Activated naive CD8-positive, alpha-beta T cell treated with anti-CD3 and anti-CD28 coated beads, Interleukin-2, amount 10 ng/mL, durations not matched to agents 7 days and 5 days (primary cell): ENCODE measurements around the gene GGPS1. TPM values are rescaled to one million over a fixed set of nuclear protein-coding genes. Genes with fewer than 3 reads are reported as not detected.
"Not testable (repeated sequence)": the region's sequence is repeated elsewhere in the genome, so short reads cannot be mapped to it uniquely, and the experiment has no call there.

ENCODE experiments used
- ATAC-seq: fragments of 150-1000 bp; cut with Tn5 transposase; one replicate; pipeline ENCODE4 v1.10.0; 2021; ENCODE audit warnings: low read depth, moderate library complexity
- POLR2A ChIA-PET: fragments of 350-600 bp; sonication (Branson Sonifier 250); formaldehyde crosslinking; loops from one replicate; lab custom pipeline; 2021; ENCODE audit warnings: antibody characterized with exemption; lab: Charles Lee
- DNase-seq: peaks from one replicate; pipeline ENCODE4 v3.0.0; 2021
- H3K27ac Mint-ChIP-seq: one replicate; pipeline ENCODE4 v1.8.0; 2022; ENCODE audit warnings: mild to moderate bottlenecking, mixed read lengths
- H3K27me3 Mint-ChIP-seq: one replicate; pipeline ENCODE4 v1.8.0; 2022; ENCODE audit warnings: mild to moderate bottlenecking, moderate library complexity, mixed read lengths
- H3K36me3 Mint-ChIP-seq: one replicate; pipeline ENCODE4 v1.8.0; 2021; ENCODE audit warnings: mild to moderate bottlenecking, mixed read lengths
- H3K4me1 Mint-ChIP-seq: one replicate; pipeline ENCODE4 v1.8.0; 2021; ENCODE audit warnings: mixed read lengths
- H3K4me3 Mint-ChIP-seq: one replicate; pipeline ENCODE4 v1.8.0; 2022; ENCODE audit warnings: mild to moderate bottlenecking, moderate library complexity, mixed read lengths
- H3K9me3 Mint-ChIP-seq: one replicate; pipeline ENCODE4 v1.8.0; 2021; ENCODE audit warnings: mixed read lengths
- total RNA-seq, 2 experiments: library from RNA; stranded (reverse); gene quantifications; one replicate each; pipeline ENCODE4 v1.2.3, GENCODE V29; 2021

GGPS1 gene
- total RNA-seq, 2 experiments from 2014 or later = 31.9 to 34.9 TPM

DNA sequence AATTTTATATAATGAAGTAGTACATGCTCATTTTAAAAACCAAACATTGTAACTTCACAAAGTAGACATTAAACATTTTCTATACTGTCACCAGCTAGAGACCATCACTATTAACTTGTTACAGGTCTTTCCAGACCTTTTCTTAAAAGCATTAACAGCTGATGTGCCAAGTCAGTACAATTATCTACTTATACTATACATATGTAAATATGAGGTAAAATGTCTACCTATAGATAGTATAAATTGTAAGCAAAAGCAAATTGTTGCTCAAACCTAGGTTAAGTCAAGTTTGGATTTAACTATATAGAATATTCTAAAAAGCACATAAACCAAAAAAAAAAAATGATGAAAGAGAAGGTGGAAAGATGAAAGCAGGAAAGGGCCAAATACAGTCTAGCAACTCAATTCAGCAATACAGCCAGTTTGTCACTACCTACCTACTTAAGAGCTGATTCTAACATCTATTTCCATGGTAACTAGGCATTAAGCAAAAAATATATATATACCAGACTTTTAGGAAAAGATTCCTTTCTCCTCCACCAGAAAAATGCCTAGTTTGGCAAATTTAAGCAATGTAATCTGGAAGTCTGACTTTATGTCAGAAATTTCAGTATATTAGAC is 34.9 kb upstream of the GGPS1 start:
- Mint-ChIP-seq H3K36me3 (peaks cover 25% of the 10 kb centered on the region), H3K9me3 (peaks cover 9% of the 10 kb centered on the region), H3K4me1 (peaks cover 34% of the 10 kb centered on the region), H3K4me3 (no peak overlapping the region), H3K27ac (no peak overlapping the region), H3K27me3 (no peaks in the 10 kb centered on the region)
- no peak for ATAC-seq
- POLR2A ChIA-PET = interaction anchor here (0.7 kb wide), 1 partner anchor 70 kb away, joined by 3 read pairs; no protein-coding TSS in a partner anchor
- DNase-seq = no peak

DNA sequence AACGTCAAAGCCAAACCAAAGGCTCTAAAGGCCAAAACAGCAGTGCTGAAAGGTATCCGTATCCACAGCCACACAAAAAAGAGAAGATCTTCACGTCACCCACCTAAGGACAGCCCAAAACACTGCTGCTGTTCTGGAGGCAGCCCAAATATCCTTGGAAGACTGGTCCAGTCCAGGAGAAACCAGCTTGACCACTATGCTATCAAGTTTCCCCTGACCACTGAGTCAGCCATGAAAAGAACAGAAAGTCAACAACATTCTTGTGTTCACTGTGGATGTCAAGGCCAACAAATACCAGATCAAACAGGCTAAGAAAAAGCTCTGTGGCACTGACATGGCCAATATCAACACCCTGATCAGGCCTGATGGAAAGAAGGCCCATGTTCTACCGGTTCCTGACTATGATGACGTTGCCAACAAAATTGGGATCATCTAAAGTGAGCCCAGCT is 32.4 kb upstream of the GGPS1 start:
- Mint-ChIP-seq H3K36me3 (peaks cover 20% of the 10 kb centered on the region), H3K9me3 (peaks cover 9% of the 10 kb centered on the region), H3K27me3 (no peaks in the 10 kb centered on the region), H3K4me1 (peaks cover 37% of the 10 kb centered on the region), H3K27ac (no peak overlapping the region), H3K4me3 (no peak overlapping the region)
- DNase-seq (no peak), ATAC-seq (no peak)
- POLR2A ChIA-PET = interaction anchor here (0.7 kb wide), 1 partner anchor 54 kb away, joined by 3 read pairs; no protein-coding TSS in a partner anchor

GRCh38 chr1:235296729-235297128 is 31.6 kb upstream of the GGPS1 start:
- H3K27me3 Mint-ChIP-seq = no peaks in the 10 kb centered on the region
- H3K9me3 Mint-ChIP-seq = peaks cover 9% of the 10 kb centered on the region
- peak overlapping the region; percentile 34 for H3K27ac Mint-ChIP-seq
- POLR2A ChIA-PET = no interaction called here
- no peak overlapping the region for H3K4me3 Mint-ChIP-seq
- H3K4me1 Mint-ChIP-seq = peaks cover 34% of the 10 kb centered on the region
- peaks cover 20% of the 10 kb centered on the region for H3K36me3 Mint-ChIP-seq
- DNase-seq = no peak
- ATAC-seq = no peak

DNA sequence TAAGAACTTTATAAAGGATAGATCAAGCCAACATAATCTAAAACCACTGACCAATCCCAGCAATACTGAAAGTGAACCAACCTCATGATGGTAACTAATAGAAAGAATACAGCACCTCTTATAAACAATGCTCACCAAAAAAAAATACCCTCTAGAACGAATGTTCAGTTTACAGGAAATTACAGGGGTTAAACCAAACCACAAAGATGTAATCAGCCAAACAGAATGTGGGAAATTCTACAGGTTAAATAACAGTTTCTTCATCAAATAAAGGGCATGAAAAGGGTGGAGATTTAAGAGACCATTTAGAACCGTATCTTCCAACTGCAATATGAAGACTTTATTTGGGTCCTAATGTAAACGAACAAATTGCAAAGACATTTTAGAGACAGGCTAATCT is 30.8 kb upstream of the GGPS1 start:
- Mint-ChIP-seq H3K27me3 (no peaks in the 10 kb centered on the region), H3K36me3 (peaks cover 21% of the 10 kb centered on the region), H3K4me1 (peaks cover 34% of the 10 kb centered on the region), H3K4me3 (peak overlapping the region; percentile 69), H3K27ac (peak overlapping the region; percentile 41), H3K9me3 (peaks cover 9% of the 10 kb centered on the region)
- DNase-seq (no peak), ATAC-seq (peak; percentile 69)
- POLR2A ChIA-PET = no interaction called here

DNA sequence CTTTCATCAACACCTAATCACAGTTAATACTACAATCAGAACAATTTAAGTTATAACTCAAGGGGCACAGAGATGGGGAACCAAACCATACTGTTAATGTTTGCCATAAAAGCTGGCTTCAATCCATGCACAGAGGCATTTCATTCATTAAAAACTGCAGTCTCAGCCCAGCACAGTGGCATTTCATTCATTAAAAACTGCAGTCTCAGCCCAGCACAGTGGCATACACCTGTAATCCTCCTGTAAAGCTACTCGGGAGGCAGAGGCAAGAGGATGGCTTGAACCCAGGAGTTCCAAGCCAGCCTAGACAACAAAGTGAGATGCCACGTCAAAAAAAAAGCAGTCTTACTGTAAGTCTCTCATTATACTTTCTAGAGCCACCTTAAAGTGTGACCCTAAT is 29.6 kb upstream of the GGPS1 start:
- Mint-ChIP-seq H3K4me3 (no peak overlapping the region), H3K27ac (no peak overlapping the region), H3K36me3 (peaks cover 23% of the 10 kb centered on the region), H3K4me1 (peaks cover 30% of the 10 kb centered on the region), H3K27me3 (no peaks in the 10 kb centered on the region), H3K9me3 (peaks cover 9% of the 10 kb centered on the region)
- POLR2A ChIA-PET = interaction anchor here (1.4 kb wide), 1 partner anchor 30 kb away, joined by 3 read pairs; the partner anchor contains the start of gene GGPS1
- no peak for DNase-seq
- ATAC-seq = peak; percentile 25

GRCh38 chr1:235299169-235299858 is 29.1 kb upstream of the GGPS1 start:
- H3K27me3 Mint-ChIP-seq = no peaks in the 10 kb centered on the region
- peaks cover 9% of the 10 kb centered on the region for H3K9me3 Mint-ChIP-seq
- peaks cover 32% of the 10 kb centered on the region for H3K4me1 Mint-ChIP-seq
- no peak for ATAC-seq
- no peak overlapping the region for H3K4me3 Mint-ChIP-seq
- peaks cover 24% of the 10 kb centered on the region for H3K36me3 Mint-ChIP-seq
- no peak overlapping the region for H3K27ac Mint-ChIP-seq
- no peak for DNase-seq
- POLR2A ChIA-PET = interaction anchor here (1.4 kb wide), 1 partner anchor 29 kb away, joined by 3 read pairs; the partner anchor contains the start of gene GGPS1

DNA sequence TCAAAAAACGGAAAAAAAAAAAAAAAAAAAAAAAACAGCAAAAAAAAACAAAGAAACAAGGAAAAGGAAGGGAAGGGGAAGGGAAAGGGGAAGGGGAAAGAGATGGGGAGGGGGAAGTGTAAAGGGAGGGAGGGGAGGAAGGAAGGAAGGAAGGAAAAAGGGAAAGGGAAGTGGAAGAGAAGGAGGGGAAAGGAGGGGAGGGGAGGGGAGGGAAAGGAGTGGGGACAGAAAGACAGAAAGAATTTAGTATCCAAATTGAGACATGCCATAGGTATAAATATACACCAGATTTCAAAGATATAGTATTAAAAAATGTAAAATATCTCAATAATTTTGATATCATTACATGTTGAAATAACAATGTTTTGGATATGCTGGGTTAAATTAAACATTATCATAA is 26.2 kb upstream of the GGPS1 start:
- H3K4me1 Mint-ChIP-seq = peaks cover 35% of the 10 kb centered on the region
- H3K36me3 Mint-ChIP-seq = peaks cover 17% of the 10 kb centered on the region
- DNase-seq (no peak), ATAC-seq (no peak)
- H3K27ac Mint-ChIP-seq = no peak overlapping the region
- no peaks in the 10 kb centered on the region for H3K27me3 Mint-ChIP-seq
- no peak overlapping the region for H3K4me3 Mint-ChIP-seq
- POLR2A ChIA-PET = interaction anchor here (0.7 kb wide), 1 partner anchor 26 kb away, joined by 3 read pairs; the partner anchor contains the start of gene GGPS1
- H3K9me3 Mint-ChIP-seq = peaks cover 3% of the 10 kb centered on the region

DNA sequence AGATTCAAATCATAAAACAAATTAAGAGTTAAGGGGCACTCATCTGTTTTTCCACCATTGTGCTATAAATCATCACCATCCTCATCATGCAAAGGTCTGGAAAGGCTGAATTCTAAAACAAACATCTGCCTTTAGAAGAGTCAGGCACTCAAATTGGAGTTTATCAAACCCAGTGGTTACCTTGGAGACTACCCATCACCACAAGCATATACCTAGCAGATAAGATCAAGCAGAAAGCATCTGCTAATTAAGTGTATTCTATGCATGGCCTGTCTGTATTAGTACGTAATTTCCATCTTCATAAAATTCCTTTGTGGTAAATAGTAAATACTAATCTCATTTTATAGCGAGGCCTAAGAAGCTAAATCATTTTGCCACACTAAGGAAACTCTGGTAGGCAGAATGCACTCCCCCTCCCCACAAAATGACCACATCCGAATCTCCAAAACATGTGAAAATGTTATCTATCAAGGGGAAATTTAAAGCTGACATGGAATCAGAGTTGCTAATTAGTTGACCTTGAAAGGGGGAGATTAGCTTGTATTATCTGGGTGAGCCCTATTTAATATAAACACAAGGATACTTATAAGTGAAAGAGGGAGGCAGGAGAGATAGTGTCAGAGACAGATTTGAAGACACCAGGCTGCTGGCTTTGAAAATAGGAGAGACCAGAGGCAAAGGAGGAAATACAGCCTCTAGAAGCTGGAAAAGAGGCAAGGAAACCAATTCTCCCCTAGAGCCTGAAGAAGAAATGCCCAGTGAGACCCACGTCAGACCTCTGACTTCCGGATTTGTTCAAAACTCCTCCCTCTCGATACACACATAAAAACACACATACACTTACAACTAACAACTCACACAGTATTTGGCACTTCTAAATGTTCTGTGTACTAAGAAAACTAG is 23.6 kb upstream of the GGPS1 start:
- ATAC-seq = peak; percentile 57
- peak overlapping the region; percentile 60 for H3K4me3 Mint-ChIP-seq
- DNase-seq = no peak
- POLR2A ChIA-PET = interaction anchor here (0.5 to 1.3 kb wide), 3 partner anchors 12 to 23 kb away, joined by 3 to 5 read pairs (median 3); partner anchors contain the start of genes ARID4B and GGPS1
- H3K36me3 Mint-ChIP-seq = peaks cover 8% of the 10 kb centered on the region
- H3K4me1 Mint-ChIP-seq = peaks cover 17% of the 10 kb centered on the region
- H3K27me3 Mint-ChIP-seq = no peaks in the 10 kb centered on the region
- no peaks in the 10 kb centered on the region for H3K9me3 Mint-ChIP-seq
- peak overlapping the region; percentile 69 for H3K27ac Mint-ChIP-seq

DNA sequence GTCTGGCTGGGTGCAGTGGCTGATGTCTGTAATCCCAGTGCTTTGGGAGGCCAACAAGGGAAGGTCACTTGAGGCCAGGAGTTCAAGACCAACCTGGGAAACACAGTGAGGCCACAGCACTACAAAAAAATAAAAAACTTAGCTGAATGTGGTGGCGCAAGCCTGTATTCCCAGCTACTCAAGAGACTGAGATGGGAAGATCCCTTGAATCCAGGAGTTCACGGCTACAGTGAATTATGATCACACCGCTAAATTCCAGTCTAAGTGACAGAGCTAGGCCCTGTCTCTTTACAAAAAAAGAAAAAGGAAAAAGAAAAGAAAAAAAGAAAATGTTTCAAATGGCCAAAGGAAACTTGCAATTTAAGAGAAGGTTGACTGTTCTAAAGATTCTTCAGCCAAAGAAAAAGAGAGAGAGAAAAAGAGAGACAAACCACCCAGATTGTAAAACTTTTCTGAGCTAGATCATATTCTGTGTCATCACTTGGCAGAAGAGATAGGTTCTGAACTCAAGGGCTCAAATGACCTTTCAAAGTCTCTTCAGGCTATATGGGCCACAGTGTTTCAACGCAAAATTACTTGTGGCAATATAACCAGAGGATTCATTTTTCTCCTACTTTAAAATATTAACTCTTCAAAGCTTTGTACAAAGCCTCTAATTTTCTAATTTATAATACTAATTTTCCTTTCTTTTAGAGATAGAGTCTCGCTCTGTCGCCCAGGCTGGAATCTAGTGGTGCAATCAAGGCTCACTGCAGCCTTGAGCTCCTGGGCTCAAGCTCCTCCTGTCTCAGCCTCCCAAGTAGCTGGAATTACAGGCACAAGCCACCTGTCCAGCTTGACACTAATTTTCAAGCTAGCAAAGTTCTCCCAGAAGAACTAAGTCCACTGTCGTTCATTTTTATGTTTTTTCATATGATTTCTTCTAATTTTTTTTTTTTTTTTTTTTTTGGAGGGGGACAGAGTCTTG is 20.9 kb upstream of the GGPS1 start:
- H3K4me1 Mint-ChIP-seq = peaks cover 29% of the 10 kb centered on the region
- DNase-seq (no peak), ATAC-seq (no peak)
- no peaks in the 10 kb centered on the region for H3K9me3 Mint-ChIP-seq
- H3K4me3 Mint-ChIP-seq = no peak overlapping the region
- H3K36me3 Mint-ChIP-seq = peaks cover 14% of the 10 kb centered on the region
- POLR2A ChIA-PET = interaction anchor here (0.6 to 0.7 kb wide), 2 partner anchors 29 to 290 kb away, joined by 3 to 4 read pairs; no protein-coding TSS in a partner anchor
- H3K27ac Mint-ChIP-seq = no peak overlapping the region
- H3K27me3 Mint-ChIP-seq = no peaks in the 10 kb centered on the region

DNA sequence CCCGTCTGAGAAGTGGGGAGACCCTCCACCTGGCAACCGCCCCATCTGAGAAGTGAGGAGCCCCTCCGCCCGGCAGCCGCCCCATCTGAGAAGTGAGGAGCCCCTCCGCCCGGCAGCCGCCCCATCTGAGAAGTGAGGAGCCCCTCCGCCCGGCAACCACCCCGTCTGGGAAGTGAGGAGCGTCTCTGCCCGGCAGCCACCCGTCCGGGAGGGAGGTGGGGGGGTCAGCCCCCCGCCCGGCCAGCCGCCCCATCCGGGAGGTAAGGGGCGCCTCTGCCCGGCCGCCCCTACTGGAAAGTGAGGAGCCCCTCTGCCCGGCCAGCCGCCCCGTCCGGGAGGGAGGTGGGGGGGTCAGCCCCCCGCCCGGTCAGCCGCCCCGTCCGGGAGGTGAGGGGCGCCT is 19.2 kb upstream of the GGPS1 start:
- H3K27me3 Mint-ChIP-seq, H3K27ac Mint-ChIP-seq, ATAC-seq, H3K9me3 Mint-ChIP-seq, DNase-seq, POLR2A ChIA-PET, H3K4me3 Mint-ChIP-seq: not testable (repeated sequence)
- H3K36me3 Mint-ChIP-seq = peaks cover 10% of the 10 kb centered on the region
- H3K4me1 Mint-ChIP-seq = peaks cover 43% of the 10 kb centered on the region

- peak; percentile 40 for ATAC-seq
- no peaks in the 10 kb centered on the region for H3K27me3 Mint-ChIP-seq
- peak overlapping the region; percentile 7 for H3K27ac Mint-ChIP-seq
- H3K4me1 Mint-ChIP-seq = peaks cover 43% of the 10 kb centered on the region
- no peaks in the 10 kb centered on the region for H3K9me3 Mint-ChIP-seq
- POLR2A ChIA-PET = interaction anchor here (1.0 to 5.0 kb wide), 2 partner anchors 13 to 38 kb away, joined by 3 to 28 read pairs; partner anchors contain the start of genes ARID4B and GGPS1
- peaks cover 12% of the 10 kb centered on the region for H3K36me3 Mint-ChIP-seq
- H3K4me3 Mint-ChIP-seq = peak overlapping the region; percentile 54
- DNase-seq = no peak
Observed at GRCh38 chr1:235313262-235313661, 15.1 kb upstream of the GGPS1 start.
